Lung (tissue), 12 donors: ENCODE measurements around the gene ZNF462. TPM values are rescaled to one million over a fixed set of nuclear protein-coding genes. Genes with fewer than 3 reads are reported as not detected.

Source experiments
- ATAC-seq: fragments of 200-7000 bp; cut with Tn5 transposase; one replicate; pipeline ENCODE4 v1.9.1; 2020; ENCODE audit warnings: moderate number of reproducible peaks; ENCODE audit not compliant: insufficient read depth, low FRiP score
- DNase-seq, 3 donors: peaks; one replicate each; pipeline ENCODE4 v3.0.0-alpha.2; 2013 to 2017
- H3K27ac ChIP-seq, 2 donors: one replicate each; pipeline ENCODE4 v1.5.1; 2013; ENCODE audit warnings: mild to moderate bottlenecking in 2 of 2, moderate library complexity in 2 of 2, control low read depth in 1 of 2, inconsistent platforms in 1 of 2, low read depth in 1 of 2, low read length in 1 of 2
- H3K27me3 ChIP-seq, 3 donors: one replicate each; pipeline ENCODE4 v1.5.1; 2013; ENCODE audit warnings: low read length in 2 of 3; ENCODE audit not compliant: control insufficient read depth in 3 of 3, insufficient read depth in 3 of 3
- H3K36me3 ChIP-seq, 4 donors: one replicate each; pipeline ENCODE4 v1.5.1; 2013; ENCODE audit warnings: low read length in 4 of 4, mild to moderate bottlenecking in 1 of 4, moderate library complexity in 1 of 4; ENCODE audit not compliant: control insufficient read depth in 4 of 4, insufficient read depth in 4 of 4
- H3K4me1 ChIP-seq, 5 donors: one replicate each; pipeline ENCODE4 v1.5.1; 2013; ENCODE audit warnings: low read length in 5 of 5, mild to moderate bottlenecking in 2 of 5, moderate library complexity in 1 of 5; ENCODE audit not compliant: control insufficient read depth in 5 of 5, insufficient read depth in 5 of 5
- H3K4me3 ChIP-seq: one replicate; pipeline ENCODE4 v1.5.1; 2013; ENCODE audit warnings: mild to moderate bottlenecking, control low read depth, moderate library complexity
- H3K9ac ChIP-seq, 2 donors: one replicate each; pipeline ENCODE4 v1.5.1; 2013; ENCODE audit warnings: low read length in 2 of 2, control low read depth in 1 of 2; ENCODE audit not compliant: insufficient read depth in 1 of 2
- H3K9me3 ChIP-seq, 4 donors: one replicate each; pipeline ENCODE4 v1.5.1; 2013; ENCODE audit warnings: low read length in 3 of 4, mild to moderate bottlenecking in 1 of 4, moderate library complexity in 1 of 4; ENCODE audit not compliant: control insufficient read depth in 4 of 4, insufficient read depth in 3 of 4
- CTCF ChIP-seq: IDR thresholded peaks from 2 replicates; pipeline ENCODE4 v1.5.1; 2012; ENCODE audit warnings: mild to moderate bottlenecking; ENCODE audit errors: control extremely low read depth, extremely low read depth
- WGBS, 2 donors: extraction: QIAGEN DNeasy Blood & Tissue Kit; methylation state at CpG; one replicate each; pipeline ENCODE4 v1.1.7; 2013; 5-methylcytosine and 5-hydroxymethylcytosine counted together
- polyA plus RNA-seq, 2 donors: library from polyadenylated mRNA; stranded (reverse); fragments of 200-250 nt; gene quantifications; one replicate each; pipeline ENCODE4 v1.2.1, GENCODE V29; 2013
- total RNA-seq, 2 donors: library from RNA; depleted of rRNA in 1 of 2; stranded (reverse); fragments of >200 nt in 1 of 2; gene quantifications; one replicate each; pipeline ENCODE4 v1.2.1, GENCODE V29; 2014 to 2021
- donor health status: control.
- donor health status: control.
- donor health status: Bipolar disorder and iron deficiency.
- donor health status: healthy.
- donor health status: DM: yes; HTN: yes; CAD: no.

The ZNF462 gene
- total and polyA plus RNA-seq, 4 donors: 2.0 to 37.7 (median 19.5) TPM

DNA sequence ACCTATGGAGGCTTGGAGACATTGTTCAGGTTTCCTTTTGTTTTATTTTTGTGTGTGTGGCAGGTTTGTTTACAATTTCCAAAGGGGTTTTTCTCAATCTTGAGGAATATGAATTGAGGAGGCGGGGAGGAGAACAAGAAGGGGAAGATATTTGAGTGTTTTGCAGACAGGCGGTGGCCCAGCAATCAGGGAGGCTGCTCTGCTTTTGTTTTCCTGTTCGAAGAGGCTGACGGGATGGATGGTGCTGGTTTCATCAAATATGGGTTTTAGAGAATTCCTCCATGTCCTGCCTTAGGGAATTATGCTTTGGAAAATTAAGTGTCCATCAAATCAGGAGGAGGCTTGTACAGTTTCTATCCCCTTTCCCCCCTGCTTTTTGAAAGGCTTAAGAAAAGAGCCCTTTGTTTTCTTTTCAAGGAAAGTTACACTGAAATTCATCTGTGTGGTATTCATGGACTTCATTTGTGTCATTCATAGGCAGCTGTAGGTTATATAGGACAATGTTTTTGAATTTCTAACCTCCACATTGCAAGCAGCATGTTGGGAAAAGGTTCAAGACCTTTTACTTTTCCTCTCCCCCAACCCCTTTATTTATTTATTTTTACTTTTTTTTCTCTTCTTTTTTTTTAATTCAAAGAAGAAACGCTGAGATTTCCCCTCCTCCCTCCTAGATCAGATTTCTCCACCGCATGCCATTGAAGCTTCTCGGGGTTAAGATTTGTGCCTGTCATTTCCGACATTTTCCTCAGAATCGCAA, 107.4 kb downstream of the ZNF462 start:
- peaks cover 0 to 18% (median 0%) of the 10 kb centered on the region in 5 donors for H3K4me1 ChIP-seq
- H3K27me3 ChIP-seq: no peaks in the 10 kb centered on the region
- DNase-seq (no peak), ATAC-seq (no peak)
- H3K9me3 ChIP-seq: no peaks in the 10 kb centered on the region
- no peak overlapping the region for H3K9ac ChIP-seq
- no peak for TF ChIP-seq CTCF
- H3K36me3 ChIP-seq: peaks cover 15 to 30% (median 24%) of the 10 kb centered on the region in 4 donors
- H3K4me3 ChIP-seq: no peak overlapping the region
- no peak overlapping the region for H3K27ac ChIP-seq
- 88 to 91% methylated on average over 9 of the region's 9 CpGs for WGBS, 2 donors

DNA sequence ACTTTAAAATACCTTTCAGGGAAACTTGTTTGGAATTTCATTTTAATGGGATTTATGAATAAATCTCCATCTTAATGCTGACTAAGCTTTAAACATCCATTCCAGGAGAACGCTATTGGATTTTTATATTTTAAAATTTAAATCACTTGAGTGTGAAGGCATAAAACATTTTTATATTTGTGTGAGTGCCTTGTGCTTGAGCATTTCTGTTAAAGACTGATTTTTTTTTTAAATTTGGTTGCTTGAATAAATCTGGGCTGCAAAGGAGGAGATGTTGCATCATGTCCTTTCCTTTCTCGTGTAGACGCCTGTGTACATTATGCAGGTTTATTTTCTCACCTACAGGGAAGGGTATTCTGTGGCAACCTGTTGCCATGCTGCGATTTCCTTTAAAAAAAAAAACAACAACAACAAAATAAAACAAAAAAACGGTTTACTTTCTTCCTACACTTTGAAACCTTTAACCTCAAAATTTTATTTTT, 108.1 kb downstream of the ZNF462 start:
- DNase-seq: no peak
- Histone ChIP-seq H3K4me3 (no peak overlapping the region), H3K36me3 (peaks cover 18 to 32% (median 25%) of the 10 kb centered on the region in 4 donors), H3K27me3 (no peaks in the 10 kb centered on the region), H3K9me3 (no peaks in the 10 kb centered on the region), H3K4me1 (peaks cover 0 to 16% (median 0%) of the 10 kb centered on the region in 5 donors), H3K27ac (no peak overlapping the region), H3K9ac (no peak overlapping the region)
- no peak for ATAC-seq
- 84 to 88% methylated on average over 5 of the region's 5 CpGs for WGBS, 2 donors
- no peak for TF ChIP-seq CTCF

DNA sequence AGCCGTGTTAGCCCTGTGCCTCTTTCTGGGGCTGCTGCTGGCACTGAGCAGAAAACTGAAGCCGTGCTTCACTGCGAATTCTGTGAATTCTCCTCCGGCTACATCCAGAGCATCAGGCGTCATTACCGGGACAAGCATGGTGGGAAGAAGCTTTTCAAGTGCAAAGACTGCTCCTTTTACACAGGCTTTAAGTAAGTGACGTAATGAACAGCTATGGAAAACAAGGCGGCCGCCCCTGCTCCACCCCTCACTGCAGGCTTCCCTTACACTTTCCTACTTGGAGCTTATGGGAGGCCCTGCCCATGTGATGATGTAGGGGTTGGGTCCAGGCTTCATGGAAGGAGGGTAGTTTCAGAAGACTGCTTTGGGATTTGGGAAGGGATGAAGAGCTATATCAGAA, 109.1 kb downstream of the ZNF462 start:
- no peak overlapping the region for H3K9ac ChIP-seq
- peaks cover 0 to 9% (median 0%) of the 10 kb centered on the region in 5 donors for H3K4me1 ChIP-seq
- H3K36me3 ChIP-seq: peaks cover 21 to 43% (median 31%) of the 10 kb centered on the region in 4 donors
- no peak for TF ChIP-seq CTCF
- H3K27ac ChIP-seq: no peak overlapping the region
- no peaks in the 10 kb centered on the region for H3K27me3 ChIP-seq
- no peak for DNase-seq
- H3K9me3 ChIP-seq: peaks cover 0 to 3% (median 0%) of the 10 kb centered on the region in 4 donors
- no peak overlapping the region for H3K4me3 ChIP-seq
- WGBS, 2 donors: 96 to 97% methylated on average over 9 of the region's 9 CpGs
- no peak for ATAC-seq
